WTC11 (cell line): ENCODE data around the gene TCHP. TPM values are rescaled to one million over a fixed set of nuclear protein-coding genes. Genes with fewer than 3 reads are reported as not detected.
"Not testable (repeated sequence)": the region's sequence is repeated elsewhere in the genome, so short reads cannot be mapped to it uniquely, and the experiment has no call there.

Source experiments
- ATAC-seq: fragments of 200-7000 bp; cut with Tn5 transposase; 2 replicates; pipeline ENCODE4 v1.10.0; 2021; ENCODE audit warnings: mild to moderate bottlenecking, moderate library complexity
- CTCF ChIA-PET: fragments of 300-600 bp; sonication (Branson Sonifier 250); formaldehyde crosslinking; loops from one replicate; lab custom pipeline; 2021; ENCODE audit warnings: antibody characterized with exemption; lab: Charles Lee
- POLR2A ChIA-PET: fragments of 350-600 bp; sonication (Branson Sonifier 250); formaldehyde crosslinking; loops from one replicate; lab custom pipeline; 2021; ENCODE audit warnings: antibody characterized with exemption; lab: Charles Lee
- DNase-seq: peaks from one replicate; pipeline ENCODE4 v3.0.0; 2021; ENCODE audit warnings: low spot score
- H3K27ac Mint-ChIP-seq: 2 replicates; pipeline ENCODE4 v1.8.0; 2021; ENCODE audit warnings: mixed read lengths
- H3K27me3 Mint-ChIP-seq: 2 replicates; pipeline ENCODE4 v1.8.0; 2021; ENCODE audit warnings: low read depth, mild to moderate bottlenecking, moderate library complexity, mixed read lengths
- H3K36me3 Mint-ChIP-seq: 2 replicates; pipeline ENCODE4 v1.8.0; 2021; ENCODE audit warnings: mixed read lengths
- H3K4me1 Mint-ChIP-seq: 2 replicates; pipeline ENCODE4 v1.8.0; 2022; ENCODE audit warnings: mixed read lengths
- H3K4me3 Mint-ChIP-seq: 2 replicates; pipeline ENCODE4 v1.8.0; 2021; ENCODE audit warnings: mild to moderate bottlenecking, moderate library complexity, mixed read lengths
- H3K9me3 Mint-ChIP-seq: 2 replicates; pipeline ENCODE4 v1.8.0; 2021; ENCODE audit warnings: mixed read lengths
- CTCF ChIP-seq: fragments of 200-600 bp; IDR thresholded peaks from 2 replicates; pipeline ENCODE4 v1.8.0; 2022; ENCODE audit warnings: antibody characterized with exemption
- ELF4 ChIP-seq: sonication (generic); formaldehyde crosslinking; IDR thresholded peaks from 2 replicates; pipeline ENCODE4 v1.8.1; 2022; ENCODE audit warnings: low read depth, mild to moderate bottlenecking, moderate library complexity, missing genetic modification reagents
- ESRRA ChIP-seq: sonication (generic); formaldehyde crosslinking; IDR thresholded peaks from 2 replicates; pipeline ENCODE4 v1.8.1; 2022; ENCODE audit warnings: mild to moderate bottlenecking, missing genetic modification reagents, borderline replicate concordance
- FOXK1 ChIP-seq: sonication (generic); formaldehyde crosslinking; IDR thresholded peaks from 2 replicates; pipeline ENCODE4 v1.8.0; 2022; ENCODE audit warnings: mild to moderate bottlenecking, moderate library complexity, missing genetic modification reagents
- FOXP4 ChIP-seq: sonication (generic); formaldehyde crosslinking; IDR thresholded peaks from 2 replicates; pipeline ENCODE4 v1.8.0; 2022; ENCODE audit warnings: mild to moderate bottlenecking, missing genetic modification reagents
- KAT7 ChIP-seq: sonication (generic); formaldehyde crosslinking; IDR thresholded peaks from 2 replicates; pipeline ENCODE4 v1.8.1; 2023; ENCODE audit warnings: missing genetic modification reagents, mild to moderate bottlenecking, borderline replicate concordance
- NFYB ChIP-seq: sonication (generic); formaldehyde crosslinking; conservative IDR thresholded peaks from 2 replicates; pipeline ENCODE4 v1.8.0; 2022; ENCODE audit warnings: low read depth, missing genetic modification reagents
- NR1H2 ChIP-seq: sonication (generic); formaldehyde crosslinking; IDR thresholded peaks from 2 replicates; pipeline ENCODE4 v1.9.0; 2021; ENCODE audit warnings: mild to moderate bottlenecking, moderate library complexity, missing genetic modification reagents
- PREB ChIP-seq: sonication (generic); formaldehyde crosslinking; IDR thresholded peaks from 2 replicates; pipeline ENCODE4 v1.8.1; 2022; ENCODE audit warnings: mild to moderate bottlenecking, missing genetic modification reagents, moderate library complexity, borderline replicate concordance
- RELA ChIP-seq: sonication (generic); formaldehyde crosslinking; IDR thresholded peaks from 2 replicates; pipeline ENCODE4 v1.8.1; 2022; ENCODE audit warnings: missing genetic modification reagents, mild to moderate bottlenecking, borderline replicate concordance
- TCF7 ChIP-seq: sonication (generic); formaldehyde crosslinking; IDR thresholded peaks from 2 replicates; pipeline ENCODE4 v1.8.0; 2022; ENCODE audit warnings: mild to moderate bottlenecking, low read depth, missing genetic modification reagents, moderate library complexity
- ZNF219 ChIP-seq: sonication (generic); formaldehyde crosslinking; IDR thresholded peaks from 2 replicates; pipeline ENCODE4 v1.8.0; 2023; ENCODE audit warnings: missing genetic modification reagents, mild to moderate bottlenecking, borderline replicate concordance
- ZNF263 ChIP-seq: sonication (generic); formaldehyde crosslinking; IDR thresholded peaks from 2 replicates; pipeline ENCODE4 v1.8.1; 2022; ENCODE audit warnings: low read depth, mild to moderate bottlenecking, moderate library complexity, missing genetic modification reagents
- ZNF317 ChIP-seq: sonication (generic); formaldehyde crosslinking; IDR thresholded peaks from 2 replicates; pipeline ENCODE4 v1.8.1; 2023; ENCODE audit warnings: low read depth, mild to moderate bottlenecking, moderate library complexity, missing genetic modification reagents, borderline replicate concordance
- ZNF512 ChIP-seq: sonication (generic); formaldehyde crosslinking; IDR thresholded peaks from 2 replicates; pipeline ENCODE4 v1.8.1; 2022; ENCODE audit warnings: missing genetic modification reagents, borderline replicate concordance
- ZNF671 ChIP-seq: fragments of 250-450 bp; sonication (Bioruptor Pico); IDR thresholded peaks from 2 replicates; pipeline ENCODE4 v1.8.0; 2021; ENCODE audit warnings: mild to moderate bottlenecking
- total RNA-seq: library from RNA; stranded (reverse); gene quantifications from 3 replicates; pipeline ENCODE4 v1.2.3, GENCODE V29; 2021

The TCHP gene
- total RNA-seq, 1 experiment from 2014 or later = 7.9 TPM

GRCh38 chr12:109897029-109897428 is 3.0 kb upstream of the TCHP start:
- Mint-ChIP-seq H3K27ac (no peak overlapping the region), H3K27me3 (peaks cover 99% of the 10 kb centered on the region)

GRCh38 chr12:109899345-109899744 is 729 bp upstream of the TCHP start:
- peaks cover 12% of the 10 kb centered on the region for H3K36me3 Mint-ChIP-seq
- peaks cover 24% of the 10 kb centered on the region for H3K4me1 Mint-ChIP-seq
- H3K9me3 Mint-ChIP-seq, H3K27ac Mint-ChIP-seq, DNase-seq, POLR2A ChIA-PET, ATAC-seq: not testable (repeated sequence)
- peak overlapping the region; percentile 85; the same call in 1 of the 2 replicates for H3K4me3 Mint-ChIP-seq
- H3K27me3 Mint-ChIP-seq = peaks cover 99% of the 10 kb centered on the region
- CTCF ChIA-PET = interaction anchor here (1.7 kb wide), 1 partner anchor 54 kb away, joined by 6 read pairs; no protein-coding TSS in a partner anchor

More at GRCh38 chr12:109897029-109897428, 3.0 kb upstream of the TCHP start:
- Mint-ChIP-seq H3K36me3 (no peaks in the 10 kb centered on the region), H3K4me3 (no peak overlapping the region), H3K9me3 (no peaks in the 10 kb centered on the region), H3K4me1 (peaks cover 17% of the 10 kb centered on the region)
- DNase-seq (no peak), ATAC-seq (no peak)
- TF ChIP-seq ZNF263 (no peak), FOXK1 (CRISPR knock-in tag) (no peak), ESRRA (CRISPR knock-in tag) (no peak), PREB (CRISPR knock-in tag) (no peak), ELF4 (CRISPR knock-in tag) (no peak), TCF7 (CRISPR knock-in tag) (no peak), RELA (CRISPR knock-in tag) (no peak), ZNF512 (no peak), ZNF219 (CRISPR knock-in tag) (no peak), ZNF671 (CRISPR knock-in tag) (no peak), ZNF317 (CRISPR knock-in tag) (no peak), FOXP4 (no peak), CTCF (no peak)
- POLR2A ChIA-PET = no interaction called here
- CTCF ChIA-PET = no interaction called here

GRCh38 chr12:109900752-109901580 is 892 bp downstream of the TCHP start:
- peaks cover 99% of the 10 kb centered on the region for H3K27me3 Mint-ChIP-seq
- H3K4me1 Mint-ChIP-seq = peaks cover 24% of the 10 kb centered on the region
- DNase-seq (peak; percentile 34), ATAC-seq (peak; percentile 80)
- no peaks in the 10 kb centered on the region for H3K9me3 Mint-ChIP-seq
- CTCF ChIA-PET = interaction anchor here (0.5 to 2.8 kb wide), 13 partner anchors 10 to 95 kb away, joined by 3 to 36 read pairs (median 4); partner anchors contain the start of gene GLTP
- POLR2A ChIA-PET = interaction anchor here (0.7 to 1.4 kb wide), 3 partner anchors 9 to 47 kb away, joined by 3 to 4 read pairs (median 3); no protein-coding TSS in a partner anchor
- TF ChIP-seq KAT7 (no peak), NFYB (CRISPR knock-in tag) (no peak), ZNF512 (no peak), FOXK1 (CRISPR knock-in tag) (peak; percentile 54; the same call in 1 of the 2 replicates), NR1H2 (CRISPR knock-in tag) (no peak)
- H3K36me3 Mint-ChIP-seq = peaks cover 26% of the 10 kb centered on the region
- H3K4me3 Mint-ChIP-seq = peak overlapping the region; percentile 85
- H3K27ac Mint-ChIP-seq = peak overlapping the region; percentile 81
